ENCODE results near the gene SLC25A43. TPM values are rescaled to one million over a fixed set of nuclear protein-coding genes. Genes with fewer than 3 reads are reported as not detected.
"Not testable (repeated sequence)": the region's sequence is repeated elsewhere in the genome, so short reads cannot be mapped to it uniquely, and the experiment has no call there.

Gene SLC25A43
- total RNA-seq, 1 experiment from 2014 or later, result 13.4 TPM

DNA sequence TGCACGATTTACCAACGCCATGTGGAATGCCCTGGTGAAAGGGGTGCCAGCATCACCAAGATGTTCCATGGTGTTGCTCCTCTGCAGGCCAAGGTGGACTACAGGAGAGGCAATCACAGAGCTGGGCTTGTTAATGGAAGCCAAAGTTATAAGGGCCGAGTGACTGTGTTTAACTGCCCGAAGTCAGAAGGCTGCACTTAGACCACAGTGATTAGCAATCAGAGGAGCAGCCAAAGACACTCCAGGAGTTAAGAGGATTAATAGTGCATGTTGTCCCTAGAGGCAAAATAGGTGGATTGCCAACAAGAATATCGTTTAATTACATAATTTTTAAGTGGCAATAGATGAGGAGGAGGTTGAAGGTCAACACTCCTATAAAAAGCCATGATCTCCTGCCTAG lies 22.8 kb upstream of the SLC25A43 start:
- no peak overlapping the region for H3K4me3 ChIP-seq (ENCODE audit: low read depth, low read length)
- H3K4me1 Mint-ChIP-seq (ENCODE audit: low read depth, unreplicated experiment), result peaks cover under 1% of the 10 kb centered on the region
- H3K4me3 Mint-ChIP-seq (ENCODE audit: unreplicated experiment), result no peak overlapping the region
- peaks cover 3% of the 10 kb centered on the region for H3K4me1 ChIP-seq
- no peaks in the 10 kb centered on the region for H3K36me3 Mint-ChIP-seq (ENCODE audit: insufficient read depth, unreplicated experiment)
- no peaks in the 10 kb centered on the region for H3K9me3 Mint-ChIP-seq (ENCODE audit: unreplicated experiment)
- no peaks in the 10 kb centered on the region for H3K27me3 Mint-ChIP-seq (ENCODE audit: insufficient read depth, unreplicated experiment)
- no peak for DNase-seq
- intact Hi-C loops (cut with micrococcal nuclease; ENCODE audit: unreplicated experiment), result no loop called here
- ChIA-PET CTCF (no interaction called here), POLR2A (no interaction called here)
- no peaks in the 10 kb centered on the region for H3K36me3 ChIP-seq (ENCODE audit: control insufficient read depth, insufficient read depth, low read length)
- H3K9me3 ChIP-seq, result no peaks in the 10 kb centered on the region
- H3K27me3 ChIP-seq (replicated peaks; ENCODE audit: control insufficient read depth, insufficient read depth, low read length), result no peaks in the 10 kb centered on the region
- BruUV-seq (replicated peaks), result no TSS peak
- no peak for TF ChIP-seq CTCF (IDR thresholded peaks at IDR 0.05; ENCODE audit: insufficient read depth in 1 of 2, low read depth in 1 of 2, low read length in 1 of 2, severe bottlenecking in 1 of 2, unreplicated experiment in 1 of 2)
- H3K27ac Mint-ChIP-seq (ENCODE audit: unreplicated experiment), result no peak overlapping the region

- no peaks in the 10 kb centered on the region for H3K9me3 ChIP-seq
- H3K27me3 ChIP-seq (replicated peaks; ENCODE audit: control insufficient read depth, insufficient read depth, low read length), result no peaks in the 10 kb centered on the region
- H3K36me3 ChIP-seq (ENCODE audit: control insufficient read depth, insufficient read depth, low read length), result no peaks in the 10 kb centered on the region
- ChIA-PET POLR2A (interaction anchor here (1.2 kb wide), 1 partner anchor 17 kb away, joined by 5 read pairs; the partner anchor contains the start of gene SLC25A43), CTCF (no interaction called here)
- DNase-seq, result no peak
- intact Hi-C loops (cut with micrococcal nuclease; ENCODE audit: unreplicated experiment), result no loop called here
- BruUV-seq (replicated peaks), result no TSS peak
- Mint-ChIP-seq H3K27me3 (ENCODE audit: insufficient read depth, unreplicated experiment) (no peaks in the 10 kb centered on the region), H3K27ac (ENCODE audit: unreplicated experiment) (no peak overlapping the region), H3K9me3 (ENCODE audit: unreplicated experiment) (no peaks in the 10 kb centered on the region), H3K4me1 (ENCODE audit: low read depth, unreplicated experiment) (peaks cover 7% of the 10 kb centered on the region), H3K4me3 (ENCODE audit: unreplicated experiment) (no peak overlapping the region), H3K36me3 (ENCODE audit: insufficient read depth, unreplicated experiment) (no peaks in the 10 kb centered on the region)
- peaks cover 9% of the 10 kb centered on the region for H3K4me1 ChIP-seq
- H3K4me3 ChIP-seq (ENCODE audit: low read depth, low read length), result no peak overlapping the region
- no peak for TF ChIP-seq CTCF (IDR thresholded peaks at IDR 0.05; ENCODE audit: insufficient read depth in 1 of 2, low read depth in 1 of 2, low read length in 1 of 2, severe bottlenecking in 1 of 2, unreplicated experiment in 1 of 2)
Measured at GRCh38 chrX:119381349-119381944, 17.7 kb upstream of the SLC25A43 start.

DNA sequence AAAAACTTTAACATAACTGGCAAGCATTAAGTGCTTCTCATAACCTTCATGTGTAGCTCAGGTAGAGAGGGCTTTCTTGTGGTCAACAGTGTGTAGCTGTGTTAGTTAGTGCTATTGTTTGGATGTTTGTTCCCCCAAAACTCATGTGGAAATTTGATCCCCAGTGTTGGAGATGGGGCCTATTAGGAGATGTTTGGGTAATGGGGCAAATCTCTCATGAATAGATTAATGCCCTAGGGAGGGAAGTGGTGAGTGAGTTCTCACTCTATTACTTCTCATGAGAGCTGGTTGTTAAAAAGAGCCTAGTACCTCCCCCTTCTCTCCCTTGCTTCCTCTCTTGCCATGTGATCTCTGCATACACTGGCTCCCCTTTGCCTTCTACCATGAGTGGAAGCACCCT lies 16.5 kb upstream of the SLC25A43 start:
- H3K36me3 ChIP-seq (ENCODE audit: control insufficient read depth, insufficient read depth, low read length), result no peaks in the 10 kb centered on the region
- CTCF ChIA-PET, result interaction anchor here (0.6 kb wide), 1 partner anchor 42 kb away, joined by 4 read pairs; no protein-coding TSS in a partner anchor
- Mint-ChIP-seq H3K27me3 (ENCODE audit: insufficient read depth, unreplicated experiment) (no peaks in the 10 kb centered on the region), H3K4me3 (ENCODE audit: unreplicated experiment) (no peak overlapping the region), H3K9me3 (ENCODE audit: unreplicated experiment) (no peaks in the 10 kb centered on the region), H3K36me3 (ENCODE audit: insufficient read depth, unreplicated experiment) (no peaks in the 10 kb centered on the region), H3K27ac (ENCODE audit: unreplicated experiment) (no peak overlapping the region), H3K4me1 (ENCODE audit: low read depth, unreplicated experiment) (peaks cover 7% of the 10 kb centered on the region)
- H3K4me1 ChIP-seq, result peaks cover 9% of the 10 kb centered on the region
- TF ChIP-seq CTCF (IDR thresholded peaks at IDR 0.05; ENCODE audit: insufficient read depth in 1 of 2, low read depth in 1 of 2, low read length in 1 of 2, severe bottlenecking in 1 of 2, unreplicated experiment in 1 of 2), result no peak
- H3K27me3 ChIP-seq (replicated peaks; ENCODE audit: control insufficient read depth, insufficient read depth, low read length), result no peaks in the 10 kb centered on the region
- H3K9me3 ChIP-seq, result no peaks in the 10 kb centered on the region
- POLR2A ChIA-PET, result interaction anchor here (1.2 kb wide), 1 partner anchor 16 kb away, joined by 5 read pairs; the partner anchor contains the start of gene SLC25A43
- intact Hi-C loops (cut with micrococcal nuclease; ENCODE audit: unreplicated experiment), result no loop called here
- no peak for DNase-seq
- no peak overlapping the region for H3K4me3 ChIP-seq (ENCODE audit: low read depth, low read length)
- no TSS peak for BruUV-seq (replicated peaks)

DNA sequence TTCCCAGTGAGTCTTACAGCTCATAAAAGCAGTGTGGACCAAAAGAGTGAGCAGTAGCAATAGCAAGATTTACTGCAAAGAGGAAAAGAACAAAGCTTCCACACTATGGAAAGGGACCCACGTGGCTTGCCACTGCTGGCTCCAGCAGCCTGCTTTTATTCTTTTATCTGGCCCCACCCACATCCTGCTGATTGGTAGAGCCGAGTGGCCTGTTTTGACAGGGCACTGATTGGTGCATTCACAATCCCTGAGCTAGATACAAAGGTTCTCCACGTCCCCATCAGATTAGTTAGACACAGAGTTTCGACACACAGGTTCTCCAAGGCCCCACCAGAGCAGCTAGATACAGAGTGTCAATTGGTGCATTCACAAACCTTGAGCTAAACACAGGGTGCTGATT lies 12.5 kb upstream of the SLC25A43 start:
- H3K4me3 Mint-ChIP-seq (ENCODE audit: unreplicated experiment); intact Hi-C loops (cut with micrococcal nuclease; ENCODE audit: unreplicated experiment); BruUV-seq (replicated peaks); H3K36me3 ChIP-seq (ENCODE audit: control insufficient read depth, insufficient read depth, low read length); H3K9me3 ChIP-seq; H3K9me3 Mint-ChIP-seq (ENCODE audit: unreplicated experiment); H3K27me3 ChIP-seq (replicated peaks; ENCODE audit: control insufficient read depth, insufficient read depth, low read length); H3K4me3 ChIP-seq (ENCODE audit: low read depth, low read length); DNase-seq; H3K27ac Mint-ChIP-seq (ENCODE audit: unreplicated experiment); CTCF ChIA-PET; H3K27me3 Mint-ChIP-seq (ENCODE audit: insufficient read depth, unreplicated experiment); H3K36me3 Mint-ChIP-seq (ENCODE audit: insufficient read depth, unreplicated experiment); POLR2A ChIA-PET: not testable (repeated sequence)
- peaks cover 25% of the 10 kb centered on the region for H3K4me1 ChIP-seq
- peaks cover 20% of the 10 kb centered on the region for H3K4me1 Mint-ChIP-seq (ENCODE audit: low read depth, unreplicated experiment)

DNA sequence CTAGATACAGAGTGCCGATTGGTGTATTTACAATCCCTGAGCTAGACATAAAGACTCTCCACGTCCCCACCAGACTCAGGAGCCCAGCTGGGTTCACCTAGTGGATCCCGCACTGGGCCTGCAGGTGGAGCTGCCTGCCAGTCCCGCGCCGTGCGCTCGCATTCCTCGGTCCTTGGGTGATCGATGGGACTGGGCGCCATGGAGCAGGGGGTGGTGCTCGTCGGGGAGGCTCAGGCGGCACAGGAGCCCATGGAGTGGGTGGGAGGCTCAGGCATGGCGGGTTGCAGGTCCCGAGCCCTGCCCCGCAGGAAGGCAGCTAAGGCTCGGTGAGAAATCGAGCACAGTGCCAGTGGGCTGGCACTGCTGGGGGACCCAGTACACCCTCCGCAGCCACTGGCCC lies 11.7 kb upstream of the SLC25A43 start:
- BruUV-seq (replicated peaks); H3K27me3 Mint-ChIP-seq (ENCODE audit: insufficient read depth, unreplicated experiment); H3K4me3 ChIP-seq (ENCODE audit: low read depth, low read length); intact Hi-C loops (cut with micrococcal nuclease; ENCODE audit: unreplicated experiment); H3K27ac Mint-ChIP-seq (ENCODE audit: unreplicated experiment); H3K9me3 Mint-ChIP-seq (ENCODE audit: unreplicated experiment); POLR2A ChIA-PET; H3K36me3 ChIP-seq (ENCODE audit: control insufficient read depth, insufficient read depth, low read length); DNase-seq; H3K36me3 Mint-ChIP-seq (ENCODE audit: insufficient read depth, unreplicated experiment); H3K27me3 ChIP-seq (replicated peaks; ENCODE audit: control insufficient read depth, insufficient read depth, low read length); H3K9me3 ChIP-seq; CTCF ChIA-PET; H3K4me3 Mint-ChIP-seq (ENCODE audit: unreplicated experiment): not testable (repeated sequence)
- peaks cover 18% of the 10 kb centered on the region for H3K4me1 Mint-ChIP-seq (ENCODE audit: low read depth, unreplicated experiment)
- H3K4me1 ChIP-seq, result peaks cover 23% of the 10 kb centered on the region

Measured in Caco-2 (cell line).